Gastrocnemius medialis (tissue), 4 donors: ENCODE results near the gene PRKG1. TPM values are rescaled to one million over a fixed set of nuclear protein-coding genes. Genes with fewer than 3 reads are reported as not detected.
A peak's percentile ranks its signal among the peaks of the same experiment; 100 is the strongest.

Experiments used
- ATAC-seq, 2 donors: fragments of 150-250 bp; one replicate each; pipeline ENCODE4 v1.9.1; 2016
- DNase-seq, 2 donors: peaks; one replicate each; pipeline ENCODE4 v3.0.0-alpha.2; 2019
- H3K27ac ChIP-seq, 4 donors: fragments of 200-600 bp; sonication (generic); 1 replicate in 1 of 4; 2 replicates in 3 of 4; pipeline ENCODE4 v1.5.1; 2016 to 2018; ENCODE audit warnings: mild to moderate bottlenecking in 2 of 4, moderate library complexity in 1 of 4
- H3K27me3 ChIP-seq, 3 donors: fragments of 200-600 bp; sonication (generic) in 2 of 3; 1 replicate in 1 of 3; 2 replicates in 2 of 3; pipeline versions ENCODE4 v1.5.1 to v1.6.0; 2016 to 2019; ENCODE audit warnings: mild to moderate bottlenecking in 1 of 3, moderate library complexity in 1 of 3
- H3K36me3 ChIP-seq, 2 donors: fragments of 200-600 bp; sonication (generic) in 1 of 2; one replicate each; pipeline ENCODE4 v1.5.1; 2017 to 2018
- H3K4me1 ChIP-seq, 2 donors: fragments of 200-600 bp; sonication (generic) in 1 of 2; one replicate each; pipeline ENCODE4 v1.5.1; 2016 to 2017; ENCODE audit warnings: mild to moderate bottlenecking in 2 of 2
- H3K4me3 ChIP-seq, 4 donors: fragments of 200-600 bp; sonication (generic) in 3 of 4; 1 replicate in 1 of 4; 2 replicates in 3 of 4; pipeline ENCODE4 v1.5.1; 2016 to 2019; ENCODE audit warnings: mild to moderate bottlenecking in 2 of 4
- H3K9me3 ChIP-seq, 3 donors: fragments of 200-600 bp; sonication (generic) in 2 of 3; 1 replicate in 1 of 3; 2 replicates in 2 of 3; pipeline ENCODE4 v1.5.1; 2016 to 2019
- POLR2A ChIP-seq, 2 donors: fragments of 450-650 bp; IDR thresholded peaks; one replicate each; pipeline ENCODE4 v1.6.1; 2017; ENCODE audit warnings: antibody characterized with exemption in 2 of 2, mild to moderate bottlenecking in 2 of 2, moderate library complexity in 2 of 2
- in situ Hi-C, 4 donors: fragments of 200-750 bp; cut with MboI; loops; one replicate each; pipeline versions ENCODE4 v1.15.0 to v1.8.0; 2017; ENCODE audit warnings: low sequenced_read_pairs in 4 of 4
- intact Hi-C: fragments of 100-400 bp; cut with DNase I; formaldehyde crosslinking; loops from one replicate; pipeline ENCODE4 v1.15.1; 2023; ENCODE audit warnings: low total_unique reads
- total RNA-seq, 4 donors: library from RNA; depleted of rRNA; stranded (reverse); fragments of >200 nt; gene quantifications; one replicate each; pipeline versions ENCODE4 v1.1.0 to v1.2.3, GENCODE V29; 2016
- TF ChIP-seq, protein P1 (sequence below), 5 experiments: fragments of 450-650 bp in 3 of 5; fragments of 200-600 bp in 2 of 5; sonication (generic) in 2 of 5; IDR thresholded peaks in 4 of 5; conservative IDR thresholded peaks in 1 of 5; 1 replicate in 4 of 5; 2 replicates in 1 of 5; pipeline ENCODE4 v1.5.1; 2016 to 2019; ENCODE audit warnings: antibody characterized with exemption in 5 of 5, mild to moderate bottlenecking in 3 of 5, moderate library complexity in 3 of 5

PRKG1 gene
- total RNA-seq, 4 donors from 2014 or later, result 10.4 to 39.4 (median 25.1) TPM

DNA sequence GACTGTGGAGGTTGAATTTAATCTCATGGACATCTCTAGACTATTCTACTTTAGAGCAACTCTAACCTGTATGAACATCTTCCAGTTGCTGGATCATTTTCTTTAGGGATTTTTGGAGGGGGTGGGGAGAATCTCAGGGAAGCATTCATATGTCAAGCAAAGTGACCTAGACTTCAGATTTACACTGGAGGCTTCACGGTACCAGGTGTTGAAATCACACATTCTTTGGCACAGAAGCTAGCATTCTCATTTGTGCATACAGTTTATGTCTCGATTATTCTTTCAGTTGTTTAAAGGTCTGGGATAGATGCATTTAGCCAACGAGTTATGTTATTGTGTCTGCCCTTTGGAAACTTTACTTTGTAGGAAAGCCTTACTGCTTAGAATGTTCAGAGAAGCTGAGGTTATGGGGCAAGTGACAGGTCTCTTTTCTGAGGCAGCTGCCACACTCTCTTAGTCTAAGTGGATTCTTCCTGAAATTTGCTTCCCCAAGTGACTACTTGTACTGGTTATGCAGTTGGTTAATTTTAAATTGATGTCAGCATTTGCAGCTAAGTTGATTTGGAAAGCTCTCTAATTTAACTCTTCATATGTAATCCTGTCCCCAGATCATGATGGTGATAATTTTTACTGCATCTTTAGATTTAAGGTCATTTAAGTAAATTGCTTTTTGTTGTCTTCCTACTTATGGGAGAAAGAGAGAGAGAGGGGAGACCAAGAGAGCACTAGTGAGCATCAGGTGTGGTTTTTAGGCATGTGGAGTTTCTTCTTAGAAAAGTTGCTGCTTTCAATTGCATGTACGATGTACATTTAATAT, 153.8 kb downstream of the PRKG1 start:
- no peaks in the 10 kb centered on the region for H3K36me3 ChIP-seq
- no peak for TF ChIP-seq POLR2A (IDR thresholded peaks at IDR 0.05)
- TF ChIP-seq, protein P1, sequence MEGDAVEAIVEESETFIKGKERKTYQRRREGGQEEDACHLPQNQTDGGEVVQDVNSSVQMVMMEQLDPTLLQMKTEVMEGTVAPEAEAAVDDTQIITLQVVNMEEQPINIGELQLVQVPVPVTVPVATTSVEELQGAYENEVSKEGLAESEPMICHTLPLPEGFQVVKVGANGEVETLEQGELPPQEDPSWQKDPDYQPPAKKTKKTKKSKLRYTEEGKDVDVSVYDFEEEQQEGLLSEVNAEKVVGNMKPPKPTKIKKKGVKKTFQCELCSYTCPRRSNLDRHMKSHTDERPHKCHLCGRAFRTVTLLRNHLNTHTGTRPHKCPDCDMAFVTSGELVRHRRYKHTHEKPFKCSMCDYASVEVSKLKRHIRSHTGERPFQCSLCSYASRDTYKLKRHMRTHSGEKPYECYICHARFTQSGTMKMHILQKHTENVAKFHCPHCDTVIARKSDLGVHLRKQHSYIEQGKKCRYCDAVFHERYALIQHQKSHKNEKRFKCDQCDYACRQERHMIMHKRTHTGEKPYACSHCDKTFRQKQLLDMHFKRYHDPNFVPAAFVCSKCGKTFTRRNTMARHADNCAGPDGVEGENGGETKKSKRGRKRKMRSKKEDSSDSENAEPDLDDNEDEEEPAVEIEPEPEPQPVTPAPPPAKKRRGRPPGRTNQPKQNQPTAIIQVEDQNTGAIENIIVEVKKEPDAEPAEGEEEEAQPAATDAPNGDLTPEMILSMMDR (IDR thresholded peaks at IDR 0.05 in 4 of 5, conservative IDR thresholded peaks at IDR 0.05 in 1 of 5), result no peak
- intact Hi-C loops, result no loop called here
- no peaks in the 10 kb centered on the region for H3K9me3 ChIP-seq
- H3K27ac ChIP-seq, result peak overlapping the region in 1 of 4 donors; percentile 10
- no peaks in the 10 kb centered on the region for H3K27me3 ChIP-seq
- DNase-seq, result no peak
- in situ Hi-C loops, result no loop called here
- no peak overlapping the region for H3K4me3 ChIP-seq
- peak in 1 of 2 donors; percentile 51 for ATAC-seq
- H3K4me1 ChIP-seq, result peaks cover 40 to 54% of the 10 kb centered on the region in 2 donors

DNA sequence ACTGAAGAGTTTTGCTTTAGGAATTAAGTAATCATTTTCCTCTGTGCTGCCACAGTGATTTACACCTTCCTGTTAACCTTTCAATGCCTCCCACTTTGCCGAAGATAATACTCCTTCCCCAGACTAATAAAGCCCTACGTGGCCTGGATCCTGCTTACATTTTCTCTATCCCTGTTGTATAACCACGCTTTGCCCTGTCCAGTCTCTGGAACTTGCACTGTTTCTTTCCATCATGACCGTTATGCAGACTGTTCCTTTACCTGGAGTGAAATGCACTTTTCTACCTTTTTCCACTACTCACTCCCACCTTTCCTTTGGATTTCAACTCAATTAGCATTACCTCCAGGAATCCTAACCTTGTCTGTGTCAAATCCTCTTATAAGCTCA, 154.4 kb downstream of the PRKG1 start:
- no peak for ATAC-seq
- in situ Hi-C loops (no loop called here), intact Hi-C loops (no loop called here)
- H3K27me3 ChIP-seq, result no peaks in the 10 kb centered on the region
- no peaks in the 10 kb centered on the region for H3K36me3 ChIP-seq
- no peaks in the 10 kb centered on the region for H3K9me3 ChIP-seq
- H3K4me1 ChIP-seq, result peaks cover 40 to 60% of the 10 kb centered on the region in 2 donors
- TF ChIP-seq, protein P1 (IDR thresholded peaks at IDR 0.05 in 4 of 5, conservative IDR thresholded peaks at IDR 0.05 in 1 of 5), result no peak
- TF ChIP-seq POLR2A (IDR thresholded peaks at IDR 0.05), result no peak
- DNase-seq, result no peak
- H3K4me3 ChIP-seq, result no peak overlapping the region
- no peak overlapping the region for H3K27ac ChIP-seq

DNA sequence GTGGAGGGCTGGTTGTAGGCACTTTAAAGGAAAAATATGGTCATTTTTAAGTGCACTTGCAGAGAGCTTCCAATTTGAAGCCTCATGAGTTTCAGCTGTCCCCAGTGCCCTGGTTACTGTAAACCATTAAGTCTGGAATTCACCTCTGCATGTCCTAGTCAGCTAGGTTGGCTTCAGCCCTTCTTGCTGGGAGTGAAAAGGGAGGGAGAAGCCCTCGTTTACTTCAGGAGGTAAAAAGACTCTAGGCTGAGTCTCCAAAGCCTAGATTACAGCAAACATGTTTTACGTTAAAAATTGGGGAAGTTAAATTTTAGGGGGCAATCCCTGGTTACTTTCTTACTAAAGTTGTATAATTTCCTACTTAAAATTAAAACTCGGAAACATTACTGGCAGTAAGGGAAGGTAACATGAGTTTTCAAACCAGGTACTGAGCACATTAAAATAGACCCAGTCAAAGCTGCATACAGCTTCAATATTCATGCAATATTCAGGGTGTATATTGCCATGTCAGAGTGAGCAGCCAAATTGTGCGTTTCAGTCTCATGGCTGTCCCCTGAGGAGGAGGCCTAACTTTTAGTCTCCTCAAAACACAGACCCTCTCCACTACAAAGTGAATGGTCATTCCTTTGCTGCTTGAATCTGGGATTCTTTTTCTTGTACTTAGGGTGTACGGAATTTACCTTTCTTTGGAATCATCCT, 156.7 kb downstream of the PRKG1 start:
- Histone ChIP-seq H3K27ac (peak overlapping the region in 2 of 4 donors; percentile 37 to 45), H3K4me3 (no peak overlapping the region), H3K36me3 (no peaks in the 10 kb centered on the region), H3K4me1 (peaks cover 40 to 63% of the 10 kb centered on the region in 2 donors), H3K27me3 (no peaks in the 10 kb centered on the region), H3K9me3 (no peaks in the 10 kb centered on the region)
- in situ Hi-C loops (no loop called here), intact Hi-C loops (loop anchor here (10.0 kb wide), 1 partner anchor 136 kb away; no protein-coding TSS in a partner anchor)
- no peak for TF ChIP-seq POLR2A (IDR thresholded peaks at IDR 0.05)
- TF ChIP-seq, protein P1 (IDR thresholded peaks at IDR 0.05 in 4 of 5, conservative IDR thresholded peaks at IDR 0.05 in 1 of 5), result no peak
- DNase-seq, result no peak
- ATAC-seq, result peak; percentile 31 to 67

DNA sequence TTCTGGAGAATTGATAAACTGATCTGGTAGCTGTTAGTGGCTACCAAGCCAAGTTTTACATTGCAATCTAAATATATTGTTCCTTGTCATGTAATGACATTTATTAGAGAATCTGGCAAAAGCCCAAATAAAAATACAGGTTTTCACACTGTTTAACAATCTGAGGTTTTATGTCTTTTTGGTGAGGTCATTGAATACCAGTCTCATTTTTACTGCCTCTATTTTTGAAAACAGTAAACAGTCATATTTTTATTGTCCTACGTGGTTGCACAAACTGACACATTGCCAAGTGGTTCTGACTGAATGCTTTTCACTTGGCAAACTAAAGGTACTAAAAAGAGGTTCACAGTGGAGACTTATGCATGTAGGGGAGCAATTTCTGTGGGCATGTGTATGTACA, 157.5 kb downstream of the PRKG1 start:
- peaks cover 40 to 63% of the 10 kb centered on the region in 2 donors for H3K4me1 ChIP-seq
- intact Hi-C loops (loop anchor here (10.0 kb wide), 1 partner anchor 137 kb away; no protein-coding TSS in a partner anchor), in situ Hi-C loops (no loop called here)
- no peaks in the 10 kb centered on the region for H3K27me3 ChIP-seq
- no peak for TF ChIP-seq POLR2A (IDR thresholded peaks at IDR 0.05)
- TF ChIP-seq, protein P1 (IDR thresholded peaks at IDR 0.05 in 4 of 5, conservative IDR thresholded peaks at IDR 0.05 in 1 of 5), result no peak
- peak overlapping the region in 2 of 4 donors; percentile 3 to 9 for H3K27ac ChIP-seq
- DNase-seq (no peak), ATAC-seq (no peak)
- H3K4me3 ChIP-seq, result no peak overlapping the region
- no peaks in the 10 kb centered on the region for H3K9me3 ChIP-seq
- no peaks in the 10 kb centered on the region for H3K36me3 ChIP-seq
